VCaP (cell line): ENCODE results near the gene TSPAN17.

Experiments
- H3K27ac ChIP-seq: fragments of 450-650 bp; 2 replicates; pipeline ENCODE4 v1.5.1; 2017
- TF ChIP-seq, protein P1 (sequence below): fragments of 450-650 bp; conservative IDR thresholded peaks from 2 replicates; pipeline ENCODE4 v1.5.1; 2017; ENCODE audit warnings: mild to moderate bottlenecking, moderate library complexity

The TSPAN17 gene

DNA sequence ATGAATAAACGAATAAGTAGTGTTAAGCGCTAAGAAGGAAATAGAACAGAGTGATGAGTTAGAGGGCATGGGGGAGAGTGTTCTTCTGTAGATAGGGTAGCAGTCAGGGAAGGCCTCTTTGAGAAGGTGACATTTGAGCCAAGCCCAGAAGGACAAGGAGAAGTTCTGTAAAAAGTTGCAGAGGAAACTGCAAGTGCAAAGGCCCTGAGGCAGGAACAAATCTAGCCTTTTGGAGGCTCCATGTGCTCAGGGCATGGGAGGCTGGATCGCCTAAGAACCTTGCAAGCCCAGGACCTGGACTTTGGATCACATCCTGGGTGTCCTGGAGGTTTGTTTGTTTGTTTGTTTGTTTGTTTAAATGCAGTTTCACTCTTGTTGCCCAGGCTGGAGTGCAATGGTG is 8.8 kb upstream of the TSPAN17 start:
- H3K27ac ChIP-seq: no peak overlapping the region
- TF ChIP-seq, protein P1, sequence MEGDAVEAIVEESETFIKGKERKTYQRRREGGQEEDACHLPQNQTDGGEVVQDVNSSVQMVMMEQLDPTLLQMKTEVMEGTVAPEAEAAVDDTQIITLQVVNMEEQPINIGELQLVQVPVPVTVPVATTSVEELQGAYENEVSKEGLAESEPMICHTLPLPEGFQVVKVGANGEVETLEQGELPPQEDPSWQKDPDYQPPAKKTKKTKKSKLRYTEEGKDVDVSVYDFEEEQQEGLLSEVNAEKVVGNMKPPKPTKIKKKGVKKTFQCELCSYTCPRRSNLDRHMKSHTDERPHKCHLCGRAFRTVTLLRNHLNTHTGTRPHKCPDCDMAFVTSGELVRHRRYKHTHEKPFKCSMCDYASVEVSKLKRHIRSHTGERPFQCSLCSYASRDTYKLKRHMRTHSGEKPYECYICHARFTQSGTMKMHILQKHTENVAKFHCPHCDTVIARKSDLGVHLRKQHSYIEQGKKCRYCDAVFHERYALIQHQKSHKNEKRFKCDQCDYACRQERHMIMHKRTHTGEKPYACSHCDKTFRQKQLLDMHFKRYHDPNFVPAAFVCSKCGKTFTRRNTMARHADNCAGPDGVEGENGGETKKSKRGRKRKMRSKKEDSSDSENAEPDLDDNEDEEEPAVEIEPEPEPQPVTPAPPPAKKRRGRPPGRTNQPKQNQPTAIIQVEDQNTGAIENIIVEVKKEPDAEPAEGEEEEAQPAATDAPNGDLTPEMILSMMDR: no peak

DNA sequence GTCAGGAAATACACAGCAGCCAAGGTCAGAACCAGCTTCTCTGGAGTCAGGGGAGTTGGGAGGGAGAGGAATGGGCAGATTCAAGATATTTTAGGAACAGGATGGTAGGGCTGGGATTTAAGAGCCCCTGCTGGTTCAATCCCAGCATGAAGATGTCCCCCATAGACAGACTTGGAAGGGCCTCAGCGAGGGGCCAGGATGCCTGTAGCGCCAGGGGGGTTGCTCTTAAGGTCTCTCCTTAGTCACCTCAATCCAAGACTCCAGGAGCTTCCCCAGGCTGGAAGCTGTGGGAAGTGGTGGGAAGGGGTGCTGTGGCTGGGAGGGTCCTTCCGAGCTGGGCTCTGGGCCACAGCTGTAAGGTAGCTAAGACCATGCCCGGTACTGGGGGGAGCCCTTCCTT is 8.1 kb upstream of the TSPAN17 start:
- TF ChIP-seq, protein P1: no peak
- H3K27ac ChIP-seq: peak overlapping the region; percentile 57

DNA sequence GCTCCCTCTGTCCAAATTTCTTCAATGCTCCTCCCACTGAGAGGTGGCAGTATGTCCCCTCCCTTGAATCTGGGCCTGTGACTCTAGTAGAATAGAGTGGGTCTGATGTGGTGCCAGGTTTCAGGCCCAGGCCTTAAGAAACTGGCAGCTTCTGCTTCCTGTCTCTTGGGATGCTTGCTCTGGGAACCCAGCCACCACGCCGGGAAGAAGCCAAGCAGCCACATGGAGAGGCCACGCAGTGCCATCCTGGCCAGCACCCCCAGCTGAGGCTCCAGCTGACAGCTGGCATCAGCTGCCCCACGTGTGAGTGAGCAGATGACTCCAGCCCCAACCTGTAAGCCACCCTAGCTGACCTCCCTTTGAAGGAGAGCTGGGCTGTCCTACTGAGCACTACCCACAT is 7.3 kb upstream of the TSPAN17 start:
- peak overlapping the region; percentile 57 for H3K27ac ChIP-seq
- TF ChIP-seq, protein P1: no peak

DNA sequence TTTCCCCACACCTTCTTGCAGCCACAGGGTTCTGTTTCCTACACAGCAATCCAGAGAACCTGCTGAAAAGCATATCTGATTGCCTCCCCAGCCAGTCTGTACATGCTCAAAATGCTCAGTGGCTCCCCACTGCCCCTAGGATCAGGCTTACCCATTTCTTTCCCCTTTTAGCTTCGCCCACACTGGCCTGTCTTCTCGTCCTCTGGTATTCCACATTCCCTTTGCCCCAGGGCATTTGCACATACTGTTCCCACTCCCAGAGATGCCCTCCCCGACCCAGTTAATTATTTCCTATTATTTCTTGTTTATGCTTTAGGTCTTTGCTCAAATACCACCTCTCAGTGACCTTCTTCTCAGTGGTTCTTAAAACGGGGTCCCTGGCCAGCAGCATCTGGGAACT is 6.7 kb upstream of the TSPAN17 start:
- TF ChIP-seq, protein P1: no peak
- H3K27ac ChIP-seq: peak overlapping the region; percentile 57

DNA sequence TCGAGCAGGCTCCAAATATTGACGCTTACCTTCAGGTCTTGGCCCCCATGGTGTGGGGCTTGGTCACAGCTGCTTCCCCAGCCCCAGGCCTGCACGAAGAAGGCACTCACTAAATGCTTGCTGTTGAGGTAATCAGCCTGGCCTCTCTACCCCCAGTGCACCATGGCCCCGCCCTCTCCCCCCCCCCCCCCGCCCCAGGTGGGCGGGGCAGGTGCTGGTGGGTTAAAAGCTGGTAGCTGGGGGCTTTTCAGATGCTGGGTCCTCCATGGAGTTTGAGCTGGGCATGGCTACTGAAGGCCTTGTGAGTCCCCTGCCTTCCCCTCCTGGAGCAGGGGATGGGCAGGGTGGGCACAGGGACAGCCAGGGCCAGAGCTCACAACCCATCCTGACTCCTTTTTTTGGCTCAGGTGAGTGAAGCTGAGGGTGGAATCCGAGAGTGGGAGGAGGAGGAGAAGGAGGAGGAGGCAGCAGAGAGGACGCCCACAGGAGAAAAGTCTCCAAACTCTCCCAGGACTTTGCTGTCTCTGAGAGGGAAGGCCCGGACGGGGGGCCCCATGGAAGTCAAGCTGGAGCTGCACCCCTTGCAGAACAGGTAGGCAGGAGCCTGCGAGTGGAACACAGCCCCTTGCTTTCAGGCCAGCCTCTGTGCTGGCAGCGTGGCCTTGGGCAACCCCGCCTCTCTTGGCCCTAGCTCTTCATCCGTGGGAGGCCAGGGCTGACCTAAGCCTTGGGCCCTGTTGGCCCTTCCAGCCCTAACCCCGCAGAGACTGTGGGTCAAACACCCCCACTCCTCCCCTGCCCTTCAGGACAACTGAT is 4.4 kb upstream of the TSPAN17 start:
- TF ChIP-seq, protein P1: no peak

DNA sequence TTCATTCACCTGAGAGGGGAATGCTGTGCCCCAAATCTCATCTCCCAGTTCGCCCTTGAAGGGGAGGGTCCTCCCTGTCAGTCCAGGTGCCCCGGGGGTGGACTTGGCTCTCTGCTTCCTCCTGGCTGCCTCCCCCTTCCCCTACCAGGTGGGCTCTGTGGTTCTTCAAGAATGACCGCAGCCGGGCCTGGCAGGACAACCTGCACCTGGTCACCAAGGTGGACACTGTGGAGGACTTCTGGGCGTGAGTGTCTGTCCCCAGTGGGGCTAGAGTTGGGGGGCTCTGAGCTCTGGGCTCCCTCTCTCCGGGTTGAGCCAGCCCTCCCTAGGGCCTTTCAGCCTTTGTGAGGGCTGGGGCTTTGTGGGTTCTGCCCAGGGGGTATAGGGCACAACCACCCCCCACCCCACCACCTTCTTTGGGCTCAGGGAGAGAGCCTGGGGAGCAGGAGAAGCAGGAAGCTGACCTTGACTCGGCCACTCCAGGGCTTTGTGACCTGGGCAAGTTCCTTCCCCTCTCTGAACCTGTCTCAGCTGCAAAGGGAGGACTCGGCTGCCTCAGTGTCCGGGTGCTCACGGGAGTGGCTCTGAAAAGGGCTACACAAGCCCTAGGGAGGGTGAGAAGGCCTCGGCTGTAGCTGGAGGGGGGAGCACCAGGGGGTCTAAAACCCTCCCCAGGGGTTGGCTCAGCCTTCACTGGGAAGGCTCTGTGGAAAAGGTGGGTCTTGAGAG is 3.6 kb upstream of the TSPAN17 start:
- TF ChIP-seq, protein P1: no peak

More for the DNA sequence above, 4.4 kb upstream of the TSPAN17 start:
- H3K27ac ChIP-seq: no peak overlapping the region

DNA sequence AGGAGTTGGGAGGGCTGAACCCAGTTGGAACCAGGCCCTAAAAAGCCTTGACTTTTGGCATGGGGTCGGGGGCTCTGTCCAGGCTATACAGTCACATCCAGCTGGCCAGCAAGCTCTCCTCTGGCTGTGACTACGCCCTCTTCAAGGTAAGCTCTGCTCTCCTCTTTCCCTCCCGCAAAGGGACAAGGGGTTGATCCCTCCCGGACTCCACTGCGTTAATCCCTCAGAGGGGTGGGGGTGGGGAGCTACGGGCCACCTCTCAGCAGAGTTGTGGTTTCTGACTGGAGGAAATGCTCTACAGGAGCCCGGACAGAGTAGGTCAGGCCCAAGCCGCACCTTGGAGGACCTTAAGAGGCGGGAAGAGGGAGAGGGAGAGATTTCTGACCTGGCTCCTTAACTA is 3.0 kb upstream of the TSPAN17 start:
- TF ChIP-seq, protein P1: no peak
- H3K27ac ChIP-seq: no peak overlapping the region

More for the DNA sequence above, 3.6 kb upstream of the TSPAN17 start:
- no peak overlapping the region for H3K27ac ChIP-seq
